Peyer's patch (tissue), 4 donors: ENCODE data around the gene SCN1A. TPM values are rescaled to one million over a fixed set of nuclear protein-coding genes. Genes with fewer than 3 reads are reported as not detected.

Experiments
- DNase-seq, 3 donors: peaks; one replicate each; pipeline ENCODE4 v3.0.0-alpha.2; 2017 to 2019
- H3K27ac ChIP-seq, 4 donors: fragments of 200-600 bp; sonication (generic); one replicate each; pipeline ENCODE4 v1.5.1; 2016 to 2019
- H3K27me3 ChIP-seq, 2 donors: fragments of 200-600 bp; sonication (generic); one replicate each; pipeline ENCODE4 v1.5.1; 2019
- H3K36me3 ChIP-seq, 3 donors: fragments of 200-600 bp; sonication (generic); one replicate each; pipeline ENCODE4 v1.5.1; 2016 to 2019
- H3K4me1 ChIP-seq, 4 donors: fragments of 200-600 bp; sonication (generic); one replicate each; pipeline ENCODE4 v1.5.1; 2016 to 2019
- H3K4me3 ChIP-seq, 4 donors: fragments of 200-600 bp; sonication (generic); 1 replicate in 3 of 4; 2 replicates in 1 of 4; pipeline ENCODE4 v1.5.1; 2016 to 2019; ENCODE audit warnings: mild to moderate bottlenecking in 1 of 4
- H3K9me3 ChIP-seq, 4 donors: fragments of 200-600 bp; sonication (generic); one replicate each; pipeline ENCODE4 v1.5.1; 2016 to 2019; ENCODE audit warnings: mild to moderate bottlenecking in 1 of 4
- CTCF ChIP-seq, 6 experiments: fragments of 450-650 bp in 4 of 6; fragments of 200-600 bp in 2 of 6; sonication (generic) in 1 of 6; IDR thresholded peaks; one replicate each; pipeline ENCODE4 v1.5.1; 2017 to 2019; ENCODE audit warnings: antibody characterized with exemption in 6 of 6, mild to moderate bottlenecking in 3 of 6, moderate library complexity in 1 of 6
- POLR2A ChIP-seq, 2 donors: fragments of 450-650 bp; IDR thresholded peaks; one replicate each; pipeline ENCODE4 v1.5.1; 2017; ENCODE audit warnings: antibody characterized with exemption in 2 of 2, mild to moderate bottlenecking in 2 of 2, moderate library complexity in 2 of 2
- total RNA-seq, 4 donors: library from RNA; depleted of rRNA; stranded (reverse); fragments of >200 nt; gene quantifications; one replicate each; pipeline ENCODE4 v1.1.0, GENCODE V29; 2016

The SCN1A gene
- total RNA-seq, 4 donors from 2014 or later, result not detected

- Histone ChIP-seq H3K9me3 (no peaks in the 10 kb centered on the region), H3K4me1 (no peaks in the 10 kb centered on the region), H3K4me3 (no peak overlapping the region), H3K27me3 (no peaks in the 10 kb centered on the region), H3K36me3 (no peaks in the 10 kb centered on the region), H3K27ac (no peak overlapping the region)
- TF ChIP-seq POLR2A (IDR thresholded peaks at IDR 0.05) (no peak), CTCF (IDR thresholded peaks at IDR 0.05) (no peak)
- no peak for DNase-seq
Measured at GRCh38 chr2:166031054-166031453, 96.8 kb downstream of the SCN1A start.

GRCh38 chr2:166025313-166025712, 102.5 kb downstream of the SCN1A start:
- Histone ChIP-seq H3K27me3 (no peaks in the 10 kb centered on the region), H3K36me3 (no peaks in the 10 kb centered on the region), H3K9me3 (no peaks in the 10 kb centered on the region), H3K4me3 (no peak overlapping the region), H3K4me1 (no peaks in the 10 kb centered on the region), H3K27ac (no peak overlapping the region)
- no peak for DNase-seq
- TF ChIP-seq CTCF (IDR thresholded peaks at IDR 0.05) (no peak), POLR2A (IDR thresholded peaks at IDR 0.05) (no peak)

- Histone ChIP-seq H3K27me3 (no peaks in the 10 kb centered on the region), H3K4me1 (no peaks in the 10 kb centered on the region), H3K9me3 (no peaks in the 10 kb centered on the region), H3K27ac (no peak overlapping the region), H3K4me3 (no peak overlapping the region), H3K36me3 (no peaks in the 10 kb centered on the region)
- TF ChIP-seq CTCF (IDR thresholded peaks at IDR 0.05), result no peak
- TF ChIP-seq POLR2A (IDR thresholded peaks at IDR 0.05), result no peak
- DNase-seq, result no peak
Measured at GRCh38 chr2:166017208-166017607, 110.6 kb downstream of the SCN1A start.

GRCh38 chr2:166013878-166014277, 113.9 kb downstream of the SCN1A start:
- TF ChIP-seq POLR2A (IDR thresholded peaks at IDR 0.05) (no peak), CTCF (IDR thresholded peaks at IDR 0.05) (no peak)
- no peak overlapping the region for H3K4me3 ChIP-seq

GRCh38 chr2:166011660-166012059, 116.2 kb downstream of the SCN1A start:
- Histone ChIP-seq H3K9me3 (no peaks in the 10 kb centered on the region), H3K36me3 (no peaks in the 10 kb centered on the region), H3K4me3 (no peak overlapping the region), H3K4me1 (no peaks in the 10 kb centered on the region), H3K27ac (no peak overlapping the region), H3K27me3 (no peaks in the 10 kb centered on the region)
- no peak for DNase-seq
- TF ChIP-seq CTCF (IDR thresholded peaks at IDR 0.05), result no peak
- TF ChIP-seq POLR2A (IDR thresholded peaks at IDR 0.05), result no peak

More at GRCh38 chr2:166013878-166014277, 113.9 kb downstream of the SCN1A start:
- H3K36me3 ChIP-seq, result no peaks in the 10 kb centered on the region
- H3K4me1 ChIP-seq, result no peaks in the 10 kb centered on the region
- H3K27me3 ChIP-seq, result no peaks in the 10 kb centered on the region
- H3K9me3 ChIP-seq, result no peaks in the 10 kb centered on the region
- H3K27ac ChIP-seq, result no peak overlapping the region
- no peak for DNase-seq

- TF ChIP-seq CTCF (IDR thresholded peaks at IDR 0.05) (no peak), POLR2A (IDR thresholded peaks at IDR 0.05) (no peak)
Measured at GRCh38 chr2:166000401-166000800, 127.4 kb downstream of the SCN1A start.

More at GRCh38 chr2:166000401-166000800, 127.4 kb downstream of the SCN1A start:
- no peak overlapping the region for H3K4me3 ChIP-seq
- no peaks in the 10 kb centered on the region for H3K4me1 ChIP-seq
- DNase-seq, result no peak
- no peaks in the 10 kb centered on the region for H3K9me3 ChIP-seq
- H3K27ac ChIP-seq, result no peak overlapping the region
- no peaks in the 10 kb centered on the region for H3K36me3 ChIP-seq
- no peaks in the 10 kb centered on the region for H3K27me3 ChIP-seq
